GM23338 (cell line): Measurements from ENCODE around the gene SOHLH1.

Source experiments
- CREB1 ChIP-seq: fragments of 250-450 bp; sonication (Bioruptor Pico); IDR thresholded peaks from 2 replicates; pipeline ENCODE4 v1.5.0; 2020; ENCODE audit warnings: low read depth, mild to moderate bottlenecking, moderate library complexity
- CTCF ChIP-seq, 2 experiments: fragments of 200-600 bp in 1 of 2; sonication (generic) in 1 of 2; conservative IDR thresholded peaks; 2 replicates each; pipeline versions ENCODE4 v1.5.1 to v1.6.1; 2016 to 2017; ENCODE audit warnings: antibody characterized with exemption in 2 of 2, low read depth in 2 of 2, mild to moderate bottlenecking in 2 of 2, moderate library complexity in 1 of 2
- EZH2 ChIP-seq: fragments of 200-600 bp; sonication (generic); IDR thresholded peaks from one replicate; pipeline ENCODE4 v1.8.0; 2017; ENCODE audit warnings: antibody characterized with exemption, mild to moderate bottlenecking, low read depth; ENCODE audit not compliant: unreplicated experiment
- EZH2phosphoT487 ChIP-seq: fragments of 200-600 bp; sonication (generic); IDR thresholded peaks from one replicate; pipeline ENCODE4 v1.8.1; 2018; ENCODE audit warnings: antibody characterized with exemption; ENCODE audit not compliant: unreplicated experiment
- POLR2AphosphoS5 ChIP-seq: IDR thresholded peaks from 2 replicates; pipeline ENCODE4 v1.6.1; 2016; ENCODE audit warnings: antibody characterized with exemption, low read depth

DNA sequence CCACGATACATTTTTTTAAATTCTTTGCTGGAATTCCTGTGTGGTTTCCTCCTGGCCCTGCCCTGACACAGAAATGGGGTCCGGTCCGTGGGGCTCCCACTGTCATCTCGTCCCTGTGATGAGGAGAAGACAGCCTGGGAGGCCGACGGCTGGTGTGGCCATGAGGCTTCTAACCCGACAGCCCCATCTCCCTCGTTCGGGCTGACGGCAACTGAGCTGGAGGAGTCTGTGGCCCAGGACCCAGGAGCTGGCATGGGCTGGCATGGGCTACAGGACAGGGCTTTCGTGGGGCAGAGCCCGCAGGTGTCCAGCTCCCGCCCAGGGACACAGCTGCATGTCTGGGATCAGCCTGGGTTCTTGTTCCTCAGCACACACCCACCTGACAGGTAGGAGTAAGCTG lies 22.4 kb downstream of the SOHLH1 start:
- TF ChIP-seq EZH2 = no peak
- no peak for TF ChIP-seq CTCF (conservative IDR thresholded peaks at IDR 0.05; ENCODE audit: low read depth in 2 of 2)
- no peak for TF ChIP-seq EZH2phosphoT487
- no peak for TF ChIP-seq POLR2AphosphoS5
- TF ChIP-seq CREB1 (CRISPR knock-in tag) = no peak
